B cell (primary cell): Measurements from ENCODE around the gene ACACB. TPM values are rescaled to one million over a fixed set of nuclear protein-coding genes. Genes with fewer than 3 reads are reported as not detected.

ENCODE experiments used
- ATAC-seq: fragments of 200-7000 bp; cut with Tn5 transposase; one replicate; pipeline ENCODE4 v1.10.0; 2021; ENCODE audit warnings: low read depth, mild to moderate bottlenecking, moderate number of reproducible peaks, moderate library complexity
- CTCF ChIA-PET: fragments of 350-600 bp; sonication (Branson Sonifier 250); formaldehyde crosslinking; loops from one replicate; lab custom pipeline; 2021; ENCODE audit warnings: antibody characterized with exemption, inconsistent platforms; lab: Charles Lee
- POLR2A ChIA-PET: fragments of 350-600 bp; sonication (Branson Sonifier 250); formaldehyde crosslinking; loops from one replicate; lab custom pipeline; 2021; ENCODE audit warnings: antibody characterized with exemption; lab: Charles Lee
- DNase-seq: peaks from one replicate; pipeline ENCODE4 v3.0.0; 2013
- H2AFZ ChIP-seq: 2 replicates; pipeline ENCODE4 v1.6.1; 2012; ENCODE audit warnings: mild to moderate bottlenecking, low read depth, low read length; ENCODE audit not compliant: insufficient read depth, poor library complexity, severe bottlenecking
- H3K27ac ChIP-seq, 2 donors: 1 replicate in 1 of 2; 2 replicates in 1 of 2; pipeline ENCODE4 v1.5.1; 2012 to 2013; ENCODE audit warnings: low read length in 2 of 2, mild to moderate bottlenecking in 2 of 2, moderate library complexity in 1 of 2
- H3K27me3 ChIP-seq, 4 experiments: fragments of 200-600 bp in 1 of 4; sonication (generic) in 1 of 4; replicated peaks in 1 of 4; 1 replicate in 2 of 4; 2 replicates in 2 of 4; pipeline versions ENCODE4 v1.6.1 to v1.7.0; 2013 to 2016; ENCODE audit warnings: low read length in 3 of 4, mild to moderate bottlenecking in 2 of 4, mixed read lengths in 1 of 4, moderate library complexity in 1 of 4; ENCODE audit not compliant: insufficient read depth in 4 of 4, control insufficient read depth in 3 of 4; ENCODE audit errors: control extremely low read depth in 1 of 4
- H3K36me3 ChIP-seq, 2 experiments: replicated peaks in 1 of 2; 1 replicate in 1 of 2; 2 replicates in 1 of 2; pipeline versions ENCODE4 v1.6.1 to v1.7.1; 2013; ENCODE audit warnings: low read length in 1 of 2; ENCODE audit not compliant: insufficient read depth in 2 of 2, control insufficient read depth in 1 of 2; ENCODE audit errors: control extremely low read depth in 1 of 2, extremely low read depth in 1 of 2
- H3K4me1 ChIP-seq, 2 donors: fragments of 200-600 bp in 1 of 2; sonication (generic) in 1 of 2; 1 replicate in 1 of 2; 2 replicates in 1 of 2; pipeline versions ENCODE4 v1.5.1 to v1.6.1; 2013 to 2017; ENCODE audit warnings: low read length in 2 of 2; ENCODE audit not compliant: control insufficient read depth in 2 of 2, insufficient read depth in 2 of 2
- H3K4me2 ChIP-seq: replicated peaks from 2 replicates; pipeline ENCODE3; 2012; ENCODE audit warnings: mild to moderate bottlenecking, low read depth, low read length; ENCODE audit not compliant: poor library complexity, severe bottlenecking
- H3K4me3 ChIP-seq, 5 experiments: fragments of 200-600 bp in 1 of 5; sonication (generic) in 1 of 5; 1 replicate in 3 of 5; 2 replicates in 2 of 5; pipeline versions ENCODE4 v1.5.1 to v1.7.0; 2011 to 2016; ENCODE audit warnings: low read length in 4 of 5, mild to moderate bottlenecking in 4 of 5, low read depth in 2 of 5, control low read depth in 1 of 5, moderate library complexity in 1 of 5; ENCODE audit not compliant: insufficient read depth in 1 of 5; ENCODE audit errors: control extremely low read depth in 1 of 5, extremely low read depth in 1 of 5
- H3K79me2 ChIP-seq: fragments of 200-600 bp; sonication (generic); one replicate; pipeline ENCODE4 v1.6.0; 2016; ENCODE audit warnings: low read length; ENCODE audit not compliant: control insufficient read depth, insufficient read depth
- H3K9ac ChIP-seq: fragments of 200-600 bp; sonication (generic); 2 replicates; pipeline ENCODE4 v1.6.1; 2017; ENCODE audit warnings: mild to moderate bottlenecking, low read length, moderate library complexity
- H3K9me3 ChIP-seq, 3 donors: one replicate each; pipeline versions ENCODE4 v1.6.1 to v1.7.1; 2013; ENCODE audit warnings: low read length in 2 of 3; ENCODE audit not compliant: control insufficient read depth in 2 of 3, insufficient read depth in 1 of 3; ENCODE audit errors: control extremely low read depth in 1 of 3
- H4K20me1 ChIP-seq: 2 replicates; pipeline ENCODE4 v1.6.0; 2012; ENCODE audit warnings: mild to moderate bottlenecking, low read length; ENCODE audit not compliant: insufficient read depth, control insufficient read depth, poor library complexity, severe bottlenecking
- H3K27ac Mint-ChIP-seq: one replicate; pipeline ENCODE4 v1.8.0; 2021; ENCODE audit warnings: mixed read lengths
- H3K27me3 Mint-ChIP-seq: one replicate; pipeline ENCODE4 v1.8.0; 2021; ENCODE audit warnings: mixed read lengths
- H3K4me1 Mint-ChIP-seq: one replicate; pipeline ENCODE4 v1.8.0; 2021; ENCODE audit warnings: mixed read lengths
- H3K4me3 Mint-ChIP-seq: one replicate; pipeline ENCODE4 v1.8.0; 2021; ENCODE audit warnings: mixed read lengths
- H3K9me3 Mint-ChIP-seq: one replicate; pipeline ENCODE4 v1.8.0; 2022; ENCODE audit warnings: mixed read lengths; ENCODE audit not compliant: insufficient read depth
- CTCF ChIP-seq: fragments of 200-600 bp; IDR thresholded peaks from one replicate; pipeline ENCODE4 v1.8.0; 2022; ENCODE audit warnings: antibody characterized with exemption, mild to moderate bottlenecking
- EZH2 ChIP-seq: IDR thresholded peaks from 2 replicates; pipeline ENCODE4 v1.6.1; 2012; ENCODE audit warnings: borderline replicate concordance, low read depth, mild to moderate bottlenecking, moderate library complexity, low read length; ENCODE audit not compliant: insufficient read depth, poor library complexity, severe bottlenecking
- WGBS: methylation state at CpG from one replicate; pipeline ENCODE4 v1.1.5; 2013; ENCODE audit warnings: missing lambda C conversion rate; ENCODE audit not compliant: insufficient coverage; 5-methylcytosine and 5-hydroxymethylcytosine counted together
- intact Hi-C: fragments of 100-400 bp; cut with micrococcal nuclease; formaldehyde crosslinking; loops from one replicate; pipeline ENCODE4 v1.10.0; 2022
- polyA plus RNA-seq: library from polyadenylated mRNA; depleted of rRNA; stranded (reverse); fragments of >200 nt; gene quantifications from 2 replicates; pipeline ENCODE4 v1.2.3, GENCODE V29; 2012
- total RNA-seq, 2 donors: library from RNA; stranded (reverse); fragments of 120-200 nt in 1 of 2; gene quantifications; 1 replicate in 1 of 2; 2 replicates in 1 of 2; pipeline versions ENCODE4 v1.2.3 to v1.2.4, GENCODE V29; 2013 to 2022

ACACB gene
- total and polyA plus RNA-seq, 2 donors (not counting 1 experiment from before 2014, with no cell fraction given) = 7.4 to 27.5 TPM

- no peak overlapping the region for H3K27ac Mint-ChIP-seq
Measured at GRCh38 chr12:109302358-109302757, 186.0 kb downstream of the ACACB start.

GRCh38 chr12:109302770-109303169, 186.4 kb downstream of the ACACB start:
- Histone ChIP-seq H3K4me3 (no peak overlapping the region), H3K9me3 (no peaks in the 10 kb centered on the region), H3K79me2 (no peaks in the 10 kb centered on the region), H3K36me3 (no peaks in the 10 kb centered on the region), H3K9ac (no peak overlapping the region), H3K27ac (no peak overlapping the region), H3K4me1 (no peaks in the 10 kb centered on the region), H3K27me3 (peaks cover 0 to 39% (median 12%) of the 10 kb centered on the region in 4 experiments), H3K4me2 (no peak overlapping the region), H4K20me1 (no peaks in the 10 kb centered on the region), H2AFZ (no peak overlapping the region)
- no peak for ATAC-seq
- TF ChIP-seq EZH2 (no peak), CTCF (no peak)
- POLR2A ChIA-PET = no interaction called here
- Mint-ChIP-seq H3K27ac (no peak overlapping the region), H3K9me3 (no peaks in the 10 kb centered on the region), H3K27me3 (peaks cover 40% of the 10 kb centered on the region), H3K4me3 (no peak overlapping the region), H3K4me1 (peaks cover under 1% of the 10 kb centered on the region)
- no CpG with 5 or more reads among the region's 5 CpGs for WGBS
- DNase-seq = no peak
- CTCF ChIA-PET = no interaction called here
- intact Hi-C loops = no loop called here

More at GRCh38 chr12:109302358-109302757, 186.0 kb downstream of the ACACB start:
- Histone ChIP-seq H3K9ac (no peak overlapping the region), H3K4me1 (no peaks in the 10 kb centered on the region), H3K4me2 (no peak overlapping the region), H3K4me3 (no peak overlapping the region), H3K9me3 (no peaks in the 10 kb centered on the region), H3K27me3 (peaks cover 0 to 35% (median 11%) of the 10 kb centered on the region in 4 experiments), H3K27ac (no peak overlapping the region), H2AFZ (no peak overlapping the region), H3K36me3 (no peaks in the 10 kb centered on the region), H3K79me2 (no peaks in the 10 kb centered on the region), H4K20me1 (no peaks in the 10 kb centered on the region)
- ChIA-PET CTCF (no interaction called here), POLR2A (no interaction called here)
- no peaks in the 10 kb centered on the region for H3K9me3 Mint-ChIP-seq
- H3K4me1 Mint-ChIP-seq = no peaks in the 10 kb centered on the region
- TF ChIP-seq EZH2 = no peak
- WGBS = no CpG with 5 or more reads among the region's 2 CpGs
- ATAC-seq (no peak), DNase-seq (no peak)
- no peak overlapping the region for H3K4me3 Mint-ChIP-seq
- peaks cover 36% of the 10 kb centered on the region for H3K27me3 Mint-ChIP-seq
- intact Hi-C loops = no loop called here
